IMR-90 (cell line): ENCODE results near the gene MPZL2. TPM values are rescaled to one million over a fixed set of nuclear protein-coding genes. Genes with fewer than 3 reads are reported as not detected.

Experiments
- ATAC-seq: fragments of 200-7000 bp; cut with Tn5 transposase; 2 replicates; pipeline ENCODE4 v1.9.1; 2020; ENCODE audit warnings: low read depth, mild to moderate bottlenecking, moderate library complexity
- BruUV-seq: library from RNA; stranded (reverse); fragments of 400-500 nt; replicated peaks from 2 replicates; lab custom pipeline; 2021; lab: Mats Ljungman, UMichigan
- CTCF ChIA-PET: fragments of 300-600 bp; formaldehyde crosslinking; extraction: SDS; loops from one replicate; lab custom pipeline; 2021; ENCODE audit warnings: antibody characterized with exemption; lab: Yijun Ruan, JAX
- POLR2A ChIA-PET: fragments of 300-600 bp; sonication (Branson Sonifier 250); formaldehyde crosslinking; loops from one replicate; lab custom pipeline; 2022; ENCODE audit warnings: antibody characterized with exemption; ENCODE audit not compliant: unreplicated experiment; lab: Charles Lee
- DNase-seq: peaks from one replicate; pipeline ENCODE4 v3.0.0; 2013
- H2AFZ ChIP-seq: replicated peaks from 2 replicates; pipeline ENCODE3; 2013; ENCODE audit warnings: low read length, mild to moderate bottlenecking; ENCODE audit not compliant: poor library complexity
- H2AK5ac ChIP-seq: 2 replicates; pipeline ENCODE4 v1.6.1; 2013; ENCODE audit warnings: low read depth, low read length, inconsistent platforms
- H2AK9ac ChIP-seq: replicated peaks from 2 replicates; pipeline ENCODE3; 2013; ENCODE audit warnings: mild to moderate bottlenecking, low read depth, low read length, moderate library complexity; ENCODE audit not compliant: poor library complexity
- H2BK120ac ChIP-seq: 2 replicates; pipeline ENCODE4 v1.6.1; 2013; ENCODE audit warnings: low read depth, low read length, inconsistent platforms
- H2BK15ac ChIP-seq: 3 replicates; pipeline ENCODE4 v1.6.1; 2013; ENCODE audit warnings: low read depth, low read length, inconsistent platforms
- H2BK20ac ChIP-seq: 2 replicates; pipeline ENCODE4 v1.6.1; 2013; ENCODE audit warnings: low read depth, mild to moderate bottlenecking, inconsistent platforms, low read length, moderate library complexity
- H2BK5ac ChIP-seq: 2 replicates; pipeline ENCODE4 v1.6.1; 2013; ENCODE audit warnings: mild to moderate bottlenecking, low read depth, low read length, inconsistent platforms; ENCODE audit not compliant: poor library complexity, severe bottlenecking
- H3K14ac ChIP-seq: replicated peaks from 2 replicates; pipeline ENCODE4 v1.6.1; 2013; ENCODE audit warnings: low read depth, low read length, inconsistent platforms
- H3K18ac ChIP-seq: 2 replicates; pipeline ENCODE4 v1.6.1; 2013; ENCODE audit warnings: low read depth, low read length, control low read depth
- H3K23ac ChIP-seq: 2 replicates; pipeline ENCODE4 v1.6.1; 2013; ENCODE audit warnings: low read depth, low read length, inconsistent platforms
- H3K27ac ChIP-seq: 2 replicates; pipeline ENCODE4 v1.5.1; 2013; ENCODE audit warnings: mild to moderate bottlenecking, control low read depth, low read length; ENCODE audit not compliant: insufficient read depth
- H3K27me3 ChIP-seq: 2 replicates; pipeline ENCODE4 v1.6.1; 2013; ENCODE audit warnings: low read length; ENCODE audit not compliant: control insufficient read depth, insufficient read depth
- H3K36me3 ChIP-seq: 2 replicates; pipeline ENCODE4 v1.6.1; 2013; ENCODE audit warnings: low read length, mixed read lengths; ENCODE audit not compliant: control insufficient read depth, insufficient read depth
- H3K4ac ChIP-seq: 2 replicates; pipeline ENCODE4 v1.6.1; 2013; ENCODE audit warnings: low read depth, low read length, inconsistent platforms
- H3K4me1 ChIP-seq: 2 replicates; pipeline ENCODE4 v1.6.1; 2013; ENCODE audit warnings: low read length, mixed read lengths; ENCODE audit not compliant: control insufficient read depth, insufficient read depth
- H3K4me2 ChIP-seq: 2 replicates; pipeline ENCODE4 v1.6.1; 2013; ENCODE audit warnings: low read depth, mild to moderate bottlenecking, control low read depth, low read length, moderate library complexity
- H3K4me3 ChIP-seq: 2 replicates; pipeline ENCODE4 v1.5.1; 2013; ENCODE audit warnings: low read depth, mild to moderate bottlenecking, control low read depth, low read length, moderate library complexity; ENCODE audit not compliant: insufficient read depth
- H3K56ac ChIP-seq: 2 replicates; pipeline ENCODE4 v1.6.1; 2013; ENCODE audit warnings: low read length, inconsistent platforms; ENCODE audit not compliant: insufficient read depth; ENCODE audit errors: extremely low read depth
- H3K79me1 ChIP-seq, 2 experiments: 2 replicates each; pipeline ENCODE4 v1.6.1; 2013; ENCODE audit warnings: low read length in 2 of 2, inconsistent platforms in 1 of 2, low read depth in 1 of 2
- H3K9ac ChIP-seq: 2 replicates; pipeline ENCODE4 v1.6.1; 2013; ENCODE audit warnings: low read depth, low read length, control low read depth
- H3K9me1 ChIP-seq: 2 replicates; pipeline ENCODE4 v1.6.1; 2013; ENCODE audit warnings: low read length, inconsistent platforms; ENCODE audit not compliant: insufficient read depth
- H3K9me3 ChIP-seq: 2 replicates; pipeline ENCODE4 v1.6.1; 2013; ENCODE audit warnings: low read length; ENCODE audit not compliant: control insufficient read depth, insufficient read depth
- H4K20me1 ChIP-seq: 2 replicates; pipeline ENCODE4 v1.6.1; 2013; ENCODE audit warnings: low read length, inconsistent platforms; ENCODE audit not compliant: insufficient read depth
- H4K5ac ChIP-seq: 2 replicates; pipeline ENCODE4 v1.6.1; 2013; ENCODE audit warnings: mild to moderate bottlenecking, low read depth, low read length, control low read depth
- H4K8ac ChIP-seq, 2 experiments: 2 replicates each; pipeline ENCODE4 v1.6.1; 2013; ENCODE audit warnings: low read depth in 2 of 2, low read length in 2 of 2, control low read depth in 1 of 2, inconsistent platforms in 1 of 2
- H4K91ac ChIP-seq: 2 replicates; pipeline ENCODE4 v1.6.1; 2013; ENCODE audit warnings: low read depth, low read length, inconsistent platforms; ENCODE audit not compliant: insufficient read depth
- BHLHE40 ChIP-seq: fragments of 150-350 bp; IDR thresholded peaks from 2 replicates; pipeline ENCODE4 v1.6.1; 2016; ENCODE audit warnings: mild to moderate bottlenecking, low read depth, low read length
- CEBPB ChIP-seq: IDR thresholded peaks from 2 replicates; pipeline ENCODE4 v1.6.1; 2012; ENCODE audit warnings: low read depth, low read length, improper control_type of control experiment
- CHD1 ChIP-seq: IDR thresholded peaks from 2 replicates; pipeline ENCODE4 v1.6.1; 2012; ENCODE audit warnings: low read depth, low read length, improper control_type of control experiment
- ELK1 ChIP-seq: fragments of 150-350 bp; IDR thresholded peaks from 2 replicates; pipeline ENCODE4 v1.6.1; 2016; ENCODE audit warnings: low read depth, mild to moderate bottlenecking, low read length, moderate library complexity, borderline replicate concordance
- MAFK ChIP-seq: IDR thresholded peaks from 2 replicates; pipeline ENCODE4 v1.6.1; 2012; ENCODE audit warnings: low read depth, low read length, improper control_type of control experiment
- MAZ ChIP-seq: IDR thresholded peaks from 2 replicates; pipeline ENCODE4 v1.6.1; 2012; ENCODE audit warnings: low read depth, mild to moderate bottlenecking, low read length, improper control_type of control experiment, moderate library complexity, borderline replicate concordance
- MXI1 ChIP-seq: IDR thresholded peaks from 2 replicates; pipeline ENCODE4 v1.6.1; 2012; ENCODE audit warnings: low read depth, mild to moderate bottlenecking, low read length, moderate library complexity, borderline replicate concordance
- NFE2L2 ChIP-seq: fragments of 150-350 bp; IDR thresholded peaks from 2 replicates; pipeline ENCODE4 v1.6.1; 2016; ENCODE audit warnings: low read depth, mild to moderate bottlenecking, low read length
- POLR2A ChIP-seq: IDR thresholded peaks from 2 replicates; pipeline ENCODE4 v1.6.1; 2012; ENCODE audit warnings: mild to moderate bottlenecking, low read depth, low read length
- RAD21 ChIP-seq: IDR thresholded peaks from 2 replicates; pipeline ENCODE4 v1.6.1; 2012; ENCODE audit warnings: low read length, improper control_type of control experiment
- RFX5 ChIP-seq: IDR thresholded peaks from 2 replicates; pipeline ENCODE4 v1.8.0; 2012; ENCODE audit warnings: low read depth, mild to moderate bottlenecking, low read length, moderate library complexity
- SMC3 ChIP-seq: fragments of 150-350 bp; IDR thresholded peaks from 2 replicates; pipeline ENCODE4 v1.6.1; 2016; ENCODE audit warnings: low read depth, mild to moderate bottlenecking, antibody characterized with exemption, low read length, moderate library complexity
- WGBS, 2 experiments: methylation state at CpG; one replicate each; pipeline versions ENCODE4 v1.1.5 to v1.1.7; 2013; ENCODE audit warnings: missing lambda C conversion rate in 2 of 2; ENCODE audit not compliant: insufficient read length in 1 of 2; ENCODE audit errors: extremely low coverage in 2 of 2; 5-methylcytosine and 5-hydroxymethylcytosine counted together
- dilution Hi-C: fragments of 300-500 bp; cut with HindIII; formaldehyde crosslinking; loops from one replicate; pipeline ENCODE4 v1.14.3; 2018; ENCODE audit warnings: low sequenced_read_pairs; ENCODE audit not compliant: unreplicated experiment
- in situ Hi-C: fragments of 300-500 bp; cut with MboI; formaldehyde crosslinking; loops from 3 replicates; pipeline ENCODE4 v1.14.3; 2019; ENCODE audit warnings: low sequenced_read_pairs, inconsistent platforms, mixed read lengths
- intact Hi-C: fragments of 100-400 bp; cut with micrococcal nuclease; formaldehyde crosslinking; loops from 2 replicates; pipeline ENCODE4 v1.10.0; 2022
- polyA plus RNA-seq, 3 experiments: library from polyadenylated mRNA; depleted of rRNA; stranded (reverse); fragments of >200 nt; gene quantifications; 2 replicates each; pipeline ENCODE4 v1.2.3, GENCODE V29; 2012; ENCODE audit warnings: low replicate concordance in 1 of 3
- total RNA-seq: library from RNA; depleted of rRNA; stranded (reverse); fragments of >200 nt; gene quantifications from 2 replicates; pipeline ENCODE4 v1.2.3, GENCODE V29; 2012

The MPZL2 gene
- total and polyA plus RNA-seq, 2 of the 4 experiments (the other 2 are of a cell fraction): not detected

GRCh38 chr11:118205606-118206378 is 58.3 kb downstream of the MPZL2 start:
- H3K4me1 ChIP-seq: no peaks in the 10 kb centered on the region
- H4K20me1 ChIP-seq: no peaks in the 10 kb centered on the region
- dilution Hi-C loops: no loop called here
- H4K8ac ChIP-seq: no peak overlapping the region
- no peak overlapping the region for H2BK15ac ChIP-seq
- POLR2A ChIA-PET: no interaction called here
- no peak overlapping the region for H3K18ac ChIP-seq
- no peak overlapping the region for H3K4ac ChIP-seq
- H3K9ac ChIP-seq: no peak overlapping the region
- in situ Hi-C loops: no loop called here
- no peak overlapping the region for H2BK20ac ChIP-seq
- no peak overlapping the region for H2BK120ac ChIP-seq
- no peaks in the 10 kb centered on the region for H3K9me1 ChIP-seq
- no TSS peak for BruUV-seq
- H3K36me3 ChIP-seq: no peaks in the 10 kb centered on the region
- no peak for DNase-seq
- no peak overlapping the region for H2AK9ac ChIP-seq
- no peaks in the 10 kb centered on the region for H3K9me3 ChIP-seq
- no peak overlapping the region for H3K27ac ChIP-seq
- H3K4me2 ChIP-seq: no peak overlapping the region
- no peak overlapping the region for H3K14ac ChIP-seq
- H3K56ac ChIP-seq: no peak overlapping the region
- TF ChIP-seq MAFK (no peak), NFE2L2 (no peak), SMC3 (no peak), POLR2A (no peak), MXI1 (no peak), ELK1 (no peak), CEBPB (no peak), CHD1 (no peak), MAZ (no peak), RAD21 (no peak), BHLHE40 (no peak), RFX5 (no peak)
- H4K5ac ChIP-seq: no peak overlapping the region
- H2AK5ac ChIP-seq: no peak overlapping the region
- intact Hi-C loops: no loop called here
- H3K4me3 ChIP-seq: no peak overlapping the region
- no peak for ATAC-seq
- H3K23ac ChIP-seq: no peak overlapping the region
- WGBS, 2 experiments: 64% methylated on average over 5 of the region's 9 CpGs; no CpG with 5 or more reads in 1 of the 2 experiments
- H2BK5ac ChIP-seq: no peak overlapping the region
- CTCF ChIA-PET: no interaction called here
- no peaks in the 10 kb centered on the region for H3K79me1 ChIP-seq
- no peak overlapping the region for H2AFZ ChIP-seq
- H4K91ac ChIP-seq: no peak overlapping the region
- H3K27me3 ChIP-seq: peaks cover 18% of the 10 kb centered on the region
